Activated CD8-positive, alpha-beta T cell treated with anti-CD3 and anti-CD28 coated beads for 36 hours (primary cell): ENCODE measurements around the gene CDKN2A. TPM values are rescaled to one million over a fixed set of nuclear protein-coding genes. Genes with fewer than 3 reads are reported as not detected.

Experiments
- ATAC-seq: fragments of 200-7000 bp; cut with Tn5 transposase; one replicate; pipeline ENCODE4 v1.10.0; 2021; ENCODE audit warnings: mild to moderate bottlenecking, moderate library complexity
- CTCF ChIA-PET: fragments of 350-600 bp; sonication (Branson Sonifier 250); formaldehyde crosslinking; loops from one replicate; lab custom pipeline; 2021; ENCODE audit warnings: antibody characterized with exemption; lab: Charles Lee
- POLR2A ChIA-PET: fragments of 350-600 bp; sonication (Branson Sonifier 250); formaldehyde crosslinking; loops from one replicate; lab custom pipeline; 2021; ENCODE audit warnings: antibody characterized with exemption; lab: Charles Lee
- DNase-seq: peaks from one replicate; pipeline ENCODE4 v3.0.0-alpha.2; 2020
- H3K27ac Mint-ChIP-seq: one replicate; pipeline ENCODE4 v1.8.0; 2021; ENCODE audit warnings: mild to moderate bottlenecking, mixed read lengths
- H3K27me3 Mint-ChIP-seq: one replicate; pipeline ENCODE4 v1.8.0; 2021; ENCODE audit warnings: mixed read lengths
- H3K36me3 Mint-ChIP-seq: one replicate; pipeline ENCODE4 v1.8.0; 2021; ENCODE audit warnings: low read depth, mixed read lengths
- H3K4me1 Mint-ChIP-seq: one replicate; pipeline ENCODE4 v1.8.0; 2021; ENCODE audit warnings: low read depth, mixed read lengths
- H3K4me3 Mint-ChIP-seq: one replicate; pipeline ENCODE4 v1.8.0; 2021; ENCODE audit warnings: mild to moderate bottlenecking, moderate library complexity, mixed read lengths
- H3K9me3 Mint-ChIP-seq: one replicate; pipeline ENCODE4 v1.8.0; 2021; ENCODE audit warnings: mixed read lengths
- CTCF ChIP-seq: fragments of 200-600 bp; IDR thresholded peaks from one replicate; pipeline ENCODE4 v1.8.0; 2022; ENCODE audit warnings: antibody characterized with exemption, mild to moderate bottlenecking
- intact Hi-C: fragments of 100-400 bp; cut with micrococcal nuclease; formaldehyde crosslinking; loops from one replicate; pipeline ENCODE4 v1.10.0; 2022
- total RNA-seq, 2 experiments: library from RNA; stranded (reverse); gene quantifications; one replicate each; pipeline ENCODE4 v1.2.3, GENCODE V29; 2021

Gene CDKN2A
- total RNA-seq, 2 experiments from 2014 or later: 2.1 to 2.5 TPM

DNA sequence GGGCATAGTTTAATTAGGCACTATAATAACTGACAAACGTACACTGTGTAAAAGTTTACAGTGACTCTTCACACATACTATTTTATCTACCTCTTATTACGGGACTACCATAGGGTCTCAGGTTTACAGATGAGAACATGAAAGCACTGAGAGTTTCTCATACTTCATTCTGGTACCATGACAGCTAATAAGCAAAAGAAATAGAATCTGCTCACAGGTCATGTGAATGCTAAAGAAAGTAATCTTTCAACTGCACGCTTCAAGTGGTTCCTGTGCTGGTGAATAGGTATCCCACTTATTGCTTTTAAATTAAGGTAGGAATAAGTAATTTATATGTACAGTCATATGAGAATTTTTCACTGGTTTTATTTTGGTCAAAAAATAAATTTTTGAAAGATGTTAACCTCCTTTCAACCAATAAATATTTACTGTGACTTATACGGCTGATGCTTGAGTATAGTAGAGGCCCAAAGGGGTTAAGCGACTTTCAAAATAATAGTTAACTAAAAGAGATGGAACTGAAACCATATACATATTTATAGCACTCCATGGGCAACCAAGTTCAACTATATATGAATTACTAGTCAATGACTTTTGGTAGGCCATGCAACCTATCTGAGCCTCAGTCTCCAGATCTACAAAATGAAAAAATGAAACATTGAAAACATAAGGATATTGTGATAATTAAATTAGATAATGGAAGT is 8.1 kb downstream of the CDKN2A start:
- DNase-seq (no peak), ATAC-seq (no peak)
- peaks cover 5% of the 10 kb centered on the region for H3K36me3 Mint-ChIP-seq
- CTCF ChIA-PET: interaction anchor here (0.7 to 6.9 kb wide), 5 partner anchors 22 to 252 kb away, joined by 3 to 37 read pairs (median 3); partner anchors contain the start of gene CDKN2B
- peaks cover 4% of the 10 kb centered on the region for H3K4me1 Mint-ChIP-seq
- intact Hi-C loops: no loop called here
- POLR2A ChIA-PET: interaction anchor here (1.0 kb wide), 1 partner anchor 10 kb away, joined by 3 read pairs; no protein-coding TSS in a partner anchor
- TF ChIP-seq CTCF: no peak
- H3K27me3 Mint-ChIP-seq: peaks cover 63% of the 10 kb centered on the region
- H3K9me3 Mint-ChIP-seq: no peaks in the 10 kb centered on the region
- no peak overlapping the region for H3K4me3 Mint-ChIP-seq
- no peak overlapping the region for H3K27ac Mint-ChIP-seq

- intact Hi-C loops: no loop called here
- Mint-ChIP-seq H3K27ac (no peak overlapping the region), H3K36me3 (no peaks in the 10 kb centered on the region), H3K9me3 (no peaks in the 10 kb centered on the region), H3K4me3 (no peak overlapping the region), H3K27me3 (peaks cover 59% of the 10 kb centered on the region), H3K4me1 (no peaks in the 10 kb centered on the region)
- no peak for TF ChIP-seq CTCF
- ATAC-seq (no peak), DNase-seq (no peak)
- ChIA-PET POLR2A (interaction anchor here (1.1 kb wide), 1 partner anchor 23 kb away, joined by 5 read pairs; no protein-coding TSS in a partner anchor), CTCF (interaction anchor here (1.6 to 6.9 kb wide), 2 partner anchors 24 to 135 kb away, joined by 5 to 37 read pairs; partner anchors contain the start of gene CDKN2B)
Observed at GRCh38 chr9:21984101-21984500, 10.1 kb downstream of the CDKN2A start.

DNA sequence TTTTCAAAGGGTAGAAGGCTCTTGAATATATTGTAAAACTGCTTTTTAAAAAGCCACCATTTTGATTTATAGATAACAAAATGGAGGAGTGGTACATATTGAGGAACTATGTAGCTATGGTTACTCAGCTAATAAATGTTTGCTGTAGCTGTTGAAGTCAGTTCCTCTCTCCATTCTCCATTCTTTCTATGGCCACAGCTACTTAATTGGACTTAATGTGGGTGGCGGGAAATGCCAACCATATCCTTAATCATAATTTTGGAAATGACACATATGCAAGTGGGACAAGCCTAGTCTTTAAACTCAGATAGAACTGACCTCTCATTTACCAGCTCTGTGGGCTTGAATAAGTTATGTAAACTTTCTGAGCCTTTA is 10.6 kb downstream of the CDKN2A start:
- Mint-ChIP-seq H3K27ac (no peak overlapping the region), H3K4me1 (no peaks in the 10 kb centered on the region), H3K4me3 (no peak overlapping the region), H3K9me3 (no peaks in the 10 kb centered on the region), H3K27me3 (peaks cover 59% of the 10 kb centered on the region), H3K36me3 (no peaks in the 10 kb centered on the region)
- no peak for ATAC-seq
- DNase-seq: no peak
- ChIA-PET CTCF (interaction anchor here (0.8 to 6.9 kb wide), 4 partner anchors 25 to 170 kb away, joined by 3 to 37 read pairs (median 6); partner anchors contain the start of gene CDKN2B), POLR2A (interaction anchor here (1.1 kb wide), 1 partner anchor 24 kb away, joined by 5 read pairs; no protein-coding TSS in a partner anchor)
- intact Hi-C loops: no loop called here
- TF ChIP-seq CTCF: no peak

DNA sequence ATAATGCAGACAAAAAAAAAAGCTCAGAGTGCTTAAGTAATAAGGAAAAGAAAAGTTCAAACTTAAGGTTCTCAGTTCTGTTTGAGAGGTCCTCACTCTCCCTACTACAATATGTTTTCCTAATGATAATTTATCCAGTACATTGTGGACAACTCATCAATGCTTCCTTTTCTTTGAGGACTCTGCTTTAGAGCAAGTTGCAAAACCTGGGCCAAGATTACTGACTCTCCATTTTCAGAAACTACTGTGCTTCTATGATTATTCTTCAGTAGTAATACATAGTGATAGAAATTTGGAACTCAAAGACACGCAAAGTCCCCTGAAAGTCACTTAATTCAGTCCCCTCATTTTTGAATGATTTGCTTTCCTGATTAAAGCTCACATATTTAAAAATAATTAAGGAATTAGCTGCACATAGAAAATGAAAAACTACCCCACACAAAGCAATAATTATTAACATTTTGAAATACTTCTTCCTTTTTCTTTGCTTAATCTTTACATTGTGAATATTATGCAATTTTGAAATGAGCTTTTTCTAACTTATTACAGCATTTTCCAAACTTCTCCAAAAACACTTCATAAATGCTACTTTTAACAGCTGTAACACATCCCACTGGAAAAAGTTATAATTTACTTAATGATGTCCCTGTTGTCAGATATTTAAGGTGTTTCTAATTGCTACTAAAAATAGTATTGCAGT is 11.2 kb downstream of the CDKN2A start:
- Mint-ChIP-seq H3K9me3 (no peaks in the 10 kb centered on the region), H3K4me3 (no peak overlapping the region), H3K27ac (no peak overlapping the region), H3K27me3 (peaks cover 56% of the 10 kb centered on the region), H3K36me3 (no peaks in the 10 kb centered on the region), H3K4me1 (no peaks in the 10 kb centered on the region)
- ChIA-PET CTCF (interaction anchor here (0.8 to 6.9 kb wide), 4 partner anchors 25 to 170 kb away, joined by 3 to 37 read pairs (median 6); partner anchors contain the start of gene CDKN2B), POLR2A (no interaction called here)
- no peak for TF ChIP-seq CTCF
- intact Hi-C loops: no loop called here
- DNase-seq (no peak), ATAC-seq (no peak)
